ENCODE results near the gene DOC2B. TPM values are rescaled to one million over a fixed set of nuclear protein-coding genes. Genes with fewer than 3 reads are reported as not detected.

The DOC2B gene
- total RNA-seq, 2 donors from 2014 or later, result 1.4 to 2.6 TPM

GRCh38 chr17:161481-161880 lies 20.0 kb downstream of the DOC2B start:
- Histone ChIP-seq H3K27me3 (ENCODE audit: control insufficient read depth, insufficient read depth, low read length, poor library complexity, severe bottlenecking) (no peaks in the 10 kb centered on the region), H3K27ac (ENCODE audit: low read depth, low read length) (no peak overlapping the region), H3K9me3 (ENCODE audit: control insufficient read depth, low read length) (no peaks in the 10 kb centered on the region), H3K4me1 (ENCODE audit: control insufficient read depth, insufficient read depth, low read length) (no peaks in the 10 kb centered on the region), H3K4me3 (ENCODE audit: low read length) (no peak overlapping the region), H3K36me3 (ENCODE audit: control insufficient read depth, insufficient read depth, low read length) (no peaks in the 10 kb centered on the region), H3K9ac (ENCODE audit: extremely low read depth, low read length, poor library complexity, severe bottlenecking) (no peak overlapping the region)
- no peak for DNase-seq
- Mint-ChIP-seq H3K36me3 (ENCODE audit: low read depth) (no peaks in the 10 kb centered on the region), H3K9me3 (no peaks in the 10 kb centered on the region), H3K4me1 (no peaks in the 10 kb centered on the region), H3K27me3 (ENCODE audit: insufficient read depth) (peaks cover 2% of the 10 kb centered on the region), H3K4me3 (no peak overlapping the region), H3K27ac (no peak overlapping the region)
- no peak for TF ChIP-seq CTCF (conservative IDR thresholded peaks at IDR 0.05)
- 84 to 90% methylated on average over 9 to 10 of the region's 10 CpGs for WGBS, 2 experiments (ENCODE audit: insufficient coverage in 1 of 2, insufficient read length in 1 of 2)

- no peaks in the 10 kb centered on the region for H3K9me3 Mint-ChIP-seq
These were observed 21.1 kb downstream of the DOC2B start for GRCh38 chr17:160336-160735.

DNA sequence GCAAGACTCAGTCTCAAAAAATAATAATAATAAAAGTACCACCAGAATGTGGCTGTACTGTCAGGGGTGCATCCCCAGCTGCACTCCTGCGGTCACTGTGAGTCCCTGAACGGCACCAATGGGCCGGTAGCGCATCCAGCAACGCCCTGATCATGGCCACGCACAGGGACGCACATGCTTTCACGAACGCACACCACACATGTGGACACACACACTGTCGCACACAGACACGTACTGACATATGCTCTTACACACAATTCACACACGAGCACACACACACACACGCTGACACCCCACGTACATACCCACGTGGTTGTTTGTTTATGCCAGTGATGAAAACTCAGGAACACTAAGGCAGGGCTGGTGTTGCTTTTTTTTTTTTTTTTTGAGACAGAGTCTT lies 21.8 kb downstream of the DOC2B start:
- Histone ChIP-seq H3K9ac (ENCODE audit: extremely low read depth, low read length, poor library complexity, severe bottlenecking) (no peak overlapping the region), H3K9me3 (ENCODE audit: control insufficient read depth, low read length) (no peaks in the 10 kb centered on the region), H3K27ac (ENCODE audit: low read depth, low read length) (no peak overlapping the region), H3K4me1 (ENCODE audit: control insufficient read depth, insufficient read depth, low read length) (no peaks in the 10 kb centered on the region), H3K36me3 (ENCODE audit: control insufficient read depth, insufficient read depth, low read length) (no peaks in the 10 kb centered on the region), H3K4me3 (ENCODE audit: low read length) (no peak overlapping the region), H3K27me3 (ENCODE audit: control insufficient read depth, insufficient read depth, low read length, poor library complexity, severe bottlenecking) (no peaks in the 10 kb centered on the region)
- 96 to 98% methylated on average over 10 to 15 of the region's 15 CpGs for WGBS, 2 experiments (ENCODE audit: insufficient coverage in 1 of 2, insufficient read length in 1 of 2)
- no peaks in the 10 kb centered on the region for H3K9me3 Mint-ChIP-seq
- H3K4me1 Mint-ChIP-seq, result no peaks in the 10 kb centered on the region
- peaks cover 2% of the 10 kb centered on the region for H3K27me3 Mint-ChIP-seq (ENCODE audit: insufficient read depth)
- no peak for TF ChIP-seq CTCF (conservative IDR thresholded peaks at IDR 0.05)
- no peak for DNase-seq
- no peaks in the 10 kb centered on the region for H3K36me3 Mint-ChIP-seq (ENCODE audit: low read depth)
- H3K4me3 Mint-ChIP-seq, result no peak overlapping the region
- H3K27ac Mint-ChIP-seq, result no peak overlapping the region

More at GRCh38 chr17:160336-160735, 21.1 kb downstream of the DOC2B start:
- TF ChIP-seq CTCF (conservative IDR thresholded peaks at IDR 0.05), result no peak
- WGBS, 2 experiments (ENCODE audit: insufficient coverage in 1 of 2, insufficient read length in 1 of 2), result 87 to 93% methylated on average over 8 to 13 of the region's 13 CpGs
- Mint-ChIP-seq H3K36me3 (ENCODE audit: low read depth) (no peaks in the 10 kb centered on the region), H3K4me3 (no peak overlapping the region), H3K27ac (no peak overlapping the region), H3K4me1 (no peaks in the 10 kb centered on the region), H3K27me3 (ENCODE audit: insufficient read depth) (peaks cover 2% of the 10 kb centered on the region)
- no peaks in the 10 kb centered on the region for H3K9me3 ChIP-seq (ENCODE audit: control insufficient read depth, low read length)
- no peaks in the 10 kb centered on the region for H3K4me1 ChIP-seq (ENCODE audit: control insufficient read depth, insufficient read depth, low read length)
- H3K36me3 ChIP-seq (ENCODE audit: control insufficient read depth, insufficient read depth, low read length), result no peaks in the 10 kb centered on the region
- no peak overlapping the region for H3K27ac ChIP-seq (ENCODE audit: low read depth, low read length)
- no peak overlapping the region for H3K9ac ChIP-seq (ENCODE audit: extremely low read depth, low read length, poor library complexity, severe bottlenecking)
- H3K27me3 ChIP-seq (ENCODE audit: control insufficient read depth, insufficient read depth, low read length, poor library complexity, severe bottlenecking), result no peaks in the 10 kb centered on the region
- H3K4me3 ChIP-seq (ENCODE audit: low read length), result no peak overlapping the region
- DNase-seq, result no peak

Measured in endodermal cell (in vitro differentiated cells).